DOHH2 (cell line): ENCODE data around the gene GBF1.

Experiments used
- H3F3A ChIP-seq: fragments of 200-600 bp; sonication (generic), shearing (Covaris generic); 2 replicates; pipeline ENCODE4 v1.6.0; 2016; ENCODE audit warnings: antibody characterized with exemption, mild to moderate bottlenecking; ENCODE audit not compliant: control insufficient read depth, insufficient read depth
- H3K27ac ChIP-seq: fragments of 200-600 bp; sonication (generic); 2 replicates; pipeline ENCODE4 v1.5.1; 2014; ENCODE audit warnings: low read depth, mild to moderate bottlenecking, low read length, moderate library complexity
- H3K27me3 ChIP-seq: fragments of 200-600 bp; sonication (generic); 2 replicates; pipeline ENCODE4 v1.6.1; 2014; ENCODE audit warnings: mild to moderate bottlenecking, low read length, mixed read lengths; ENCODE audit not compliant: control insufficient read depth
- H3K36me3 ChIP-seq: fragments of 200-600 bp; sonication (generic); 2 replicates; pipeline ENCODE4 v1.6.1; 2014; ENCODE audit warnings: mild to moderate bottlenecking, low read length, moderate library complexity, mixed read lengths; ENCODE audit not compliant: control insufficient read depth
- H3K4me1 ChIP-seq: fragments of 200-600 bp; sonication (generic); 2 replicates; pipeline ENCODE4 v1.6.1; 2014; ENCODE audit warnings: mild to moderate bottlenecking, low read length, mixed read lengths; ENCODE audit not compliant: control insufficient read depth
- H3K4me2 ChIP-seq: fragments of 200-600 bp; sonication (generic); 2 replicates; pipeline ENCODE4 v1.6.0; 2014; ENCODE audit warnings: mild to moderate bottlenecking, low read length, moderate library complexity
- H3K4me3 ChIP-seq: fragments of 200-600 bp; sonication (generic); 2 replicates; pipeline ENCODE4 v1.5.1; 2014; ENCODE audit warnings: mild to moderate bottlenecking, low read length, mixed read lengths
- H3K79me2 ChIP-seq: fragments of 200-600 bp; sonication (generic); 2 replicates; pipeline ENCODE4 v1.6.1; 2014; ENCODE audit warnings: mild to moderate bottlenecking, low read length, mixed read lengths; ENCODE audit not compliant: control insufficient read depth
- H3K9me2 ChIP-seq: fragments of 200-600 bp; sonication (generic); replicated peaks from 2 replicates; pipeline ENCODE4 v1.6.1; 2014; ENCODE audit warnings: mild to moderate bottlenecking, low read length, mixed read lengths; ENCODE audit not compliant: control insufficient read depth
- H3K9me3 ChIP-seq: fragments of 200-600 bp; sonication (generic); 2 replicates; pipeline ENCODE4 v1.6.1; 2014; ENCODE audit warnings: antibody characterized with exemption, low read length, mixed read lengths; ENCODE audit not compliant: control insufficient read depth, insufficient read depth
- H4K20me1 ChIP-seq: fragments of 200-600 bp; sonication (generic); 2 replicates; pipeline ENCODE4 v1.6.0; 2014; ENCODE audit warnings: low read depth, mild to moderate bottlenecking, antibody characterized with exemption, low read length, moderate library complexity; ENCODE audit not compliant: control insufficient read depth, insufficient read depth
- CTCF ChIP-seq: fragments of 200-600 bp; sonication (generic); IDR thresholded peaks from one replicate; pipeline ENCODE4 v1.5.1; 2014; ENCODE audit warnings: antibody characterized with exemption, mild to moderate bottlenecking, low read depth, low read length; ENCODE audit not compliant: poor library complexity, severe bottlenecking
- EZH2phosphoT487 ChIP-seq: fragments of 200-600 bp; sonication (generic); IDR thresholded peaks from 2 replicates; pipeline ENCODE4 v1.6.1; 2017; ENCODE audit warnings: borderline replicate concordance, mild to moderate bottlenecking, antibody characterized with exemption, low read length, moderate library complexity, mixed read lengths

The GBF1 gene

GRCh38 chr10:102407425-102408130 is 162.2 kb downstream of the GBF1 start:
- no peak overlapping the region for H3K4me3 ChIP-seq
- 0 out of 2 replicates have a peak, but pooled peaks cover 4% of the 10 kb centered on the region for H4K20me1 ChIP-seq
- no peaks in the 10 kb centered on the region for H3K36me3 ChIP-seq
- no peaks in the 10 kb centered on the region for H3K79me2 ChIP-seq
- peaks cover 6% of the 10 kb centered on the region for H3K4me1 ChIP-seq
- no peak overlapping the region for H3K4me2 ChIP-seq
- H3F3A ChIP-seq: no peaks in the 10 kb centered on the region
- H3K27ac ChIP-seq: no peak overlapping the region
- H3K9me3 ChIP-seq: no peaks in the 10 kb centered on the region
- TF ChIP-seq CTCF (no peak), EZH2phosphoT487 (no peak)
- H3K9me2 ChIP-seq: no peaks in the 10 kb centered on the region
- peaks cover 49% of the 10 kb centered on the region for H3K27me3 ChIP-seq

GRCh38 chr10:102408131-102408727 is 162.9 kb downstream of the GBF1 start:
- TF ChIP-seq CTCF (no peak), EZH2phosphoT487 (no peak; the same call in 1 of the 2 replicates)
- peaks cover 49% of the 10 kb centered on the region for H3K27me3 ChIP-seq
- H3K9me2 ChIP-seq: no peaks in the 10 kb centered on the region
- H3K79me2 ChIP-seq: no peaks in the 10 kb centered on the region
- H3K9me3 ChIP-seq: no peaks in the 10 kb centered on the region
- peaks cover 13% of the 10 kb centered on the region for H3K4me1 ChIP-seq
- no peak overlapping the region for H3K4me2 ChIP-seq
- H3K27ac ChIP-seq: no peak overlapping the region
- H3K36me3 ChIP-seq: no peaks in the 10 kb centered on the region
- no peaks in the 10 kb centered on the region for H3F3A ChIP-seq
- no peak overlapping the region for H3K4me3 ChIP-seq
- 0 out of 2 replicates have a peak, but pooled peaks cover 4% of the 10 kb centered on the region for H4K20me1 ChIP-seq

- Histone ChIP-seq H3K9me2 (no peaks in the 10 kb centered on the region), H3K4me1 (peaks cover 13% of the 10 kb centered on the region), H3K79me2 (no peaks in the 10 kb centered on the region), H4K20me1 (0 out of 2 replicates have a peak, but pooled peaks cover 4% of the 10 kb centered on the region), H3K4me3 (no peak overlapping the region), H3K4me2 (no peak overlapping the region; the same call in 1 of the 2 replicates), H3K36me3 (no peaks in the 10 kb centered on the region), H3K9me3 (no peaks in the 10 kb centered on the region), H3F3A (no peaks in the 10 kb centered on the region), H3K27me3 (peaks cover 49% of the 10 kb centered on the region), H3K27ac (no peak overlapping the region)
- TF ChIP-seq EZH2phosphoT487: no peak
- TF ChIP-seq CTCF: no peak
Measured at GRCh38 chr10:102408728-102409603, 163.6 kb downstream of the GBF1 start.
